Parathyroid adenoma (tissue), 2 donors: ENCODE results near the gene GIMAP1.

Source experiments
- H2AFZ ChIP-seq: fragments of 300-600 bp; sonication (generic); one replicate; pipeline ENCODE4 v1.7.0; 2017; ENCODE audit warnings: antibody characterized with exemption, mild to moderate bottlenecking
- H3K27ac ChIP-seq: fragments of 300-600 bp; sonication (generic); one replicate; pipeline ENCODE4 v1.7.0; 2017
- H3K27me3 ChIP-seq: fragments of 300-600 bp; sonication (generic); one replicate; pipeline ENCODE4 v1.7.0; 2017; ENCODE audit warnings: low read length; ENCODE audit not compliant: control insufficient read depth, insufficient read depth
- H3K36me3 ChIP-seq: fragments of 300-600 bp; sonication (generic); one replicate; pipeline ENCODE4 v1.7.0; 2017; ENCODE audit warnings: low read length; ENCODE audit not compliant: control insufficient read depth, insufficient read depth
- H3K4me1 ChIP-seq: fragments of 300-600 bp; sonication (generic); one replicate; pipeline ENCODE4 v1.7.0; 2017; ENCODE audit warnings: control low read depth
- H3K4me2 ChIP-seq: fragments of 300-600 bp; sonication (generic); one replicate; pipeline ENCODE4 v1.7.0; 2017; ENCODE audit warnings: low read length
- H3K4me3 ChIP-seq: fragments of 300-600 bp; sonication (generic); one replicate; pipeline ENCODE4 v1.7.0; 2017; ENCODE audit warnings: low read depth, low read length
- H3K79me2 ChIP-seq: fragments of 300-600 bp; sonication (generic); one replicate; pipeline ENCODE4 v1.7.0; 2017; ENCODE audit warnings: control low read depth
- H3K9ac ChIP-seq: fragments of 300-600 bp; sonication (generic); one replicate; pipeline ENCODE4 v1.7.0; 2017; ENCODE audit warnings: mild to moderate bottlenecking
- H3K9me3 ChIP-seq: fragments of 300-600 bp; sonication (generic); one replicate; pipeline ENCODE4 v1.7.0; 2017; ENCODE audit warnings: low read length; ENCODE audit not compliant: control insufficient read depth
- TF ChIP-seq, protein P1 (sequence below): fragments of 300-600 bp; sonication (generic); IDR thresholded peaks from one replicate; pipeline ENCODE4 v1.7.0; 2017; ENCODE audit warnings: antibody characterized with exemption, mild to moderate bottlenecking
- donor health status: primary hyperparathyroidism.

Gene GIMAP1

DNA sequence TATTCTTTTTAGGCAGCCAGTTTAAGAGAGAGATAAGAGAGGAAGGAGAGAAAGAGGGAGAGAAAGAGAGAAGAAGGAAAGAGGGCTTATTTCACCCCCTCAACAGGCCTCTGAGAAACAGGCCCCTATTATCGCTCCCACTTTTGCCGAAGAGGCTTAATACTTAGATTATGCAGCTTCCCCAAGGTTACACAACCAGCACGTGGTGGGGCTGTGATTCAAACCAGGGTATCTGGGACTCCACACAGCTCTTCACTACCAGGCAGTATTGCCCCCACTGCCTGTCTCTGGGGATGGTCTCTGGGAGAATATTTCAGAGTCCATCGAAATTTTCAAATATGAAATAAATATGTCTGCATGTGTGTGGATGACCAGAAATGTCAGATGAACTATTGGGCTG is 3.0 kb downstream of the GIMAP1 start:
- Histone ChIP-seq H3K79me2 (no peaks in the 10 kb centered on the region), H3K4me1 (no peaks in the 10 kb centered on the region), H3K9ac (no peak overlapping the region), H3K9me3 (no peaks in the 10 kb centered on the region), H3K4me3 (no peak overlapping the region), H2AFZ (no peak overlapping the region), H3K4me2 (no peak overlapping the region), H3K36me3 (no peaks in the 10 kb centered on the region), H3K27me3 (no peaks in the 10 kb centered on the region), H3K27ac (no peak overlapping the region)
- TF ChIP-seq, protein P1, sequence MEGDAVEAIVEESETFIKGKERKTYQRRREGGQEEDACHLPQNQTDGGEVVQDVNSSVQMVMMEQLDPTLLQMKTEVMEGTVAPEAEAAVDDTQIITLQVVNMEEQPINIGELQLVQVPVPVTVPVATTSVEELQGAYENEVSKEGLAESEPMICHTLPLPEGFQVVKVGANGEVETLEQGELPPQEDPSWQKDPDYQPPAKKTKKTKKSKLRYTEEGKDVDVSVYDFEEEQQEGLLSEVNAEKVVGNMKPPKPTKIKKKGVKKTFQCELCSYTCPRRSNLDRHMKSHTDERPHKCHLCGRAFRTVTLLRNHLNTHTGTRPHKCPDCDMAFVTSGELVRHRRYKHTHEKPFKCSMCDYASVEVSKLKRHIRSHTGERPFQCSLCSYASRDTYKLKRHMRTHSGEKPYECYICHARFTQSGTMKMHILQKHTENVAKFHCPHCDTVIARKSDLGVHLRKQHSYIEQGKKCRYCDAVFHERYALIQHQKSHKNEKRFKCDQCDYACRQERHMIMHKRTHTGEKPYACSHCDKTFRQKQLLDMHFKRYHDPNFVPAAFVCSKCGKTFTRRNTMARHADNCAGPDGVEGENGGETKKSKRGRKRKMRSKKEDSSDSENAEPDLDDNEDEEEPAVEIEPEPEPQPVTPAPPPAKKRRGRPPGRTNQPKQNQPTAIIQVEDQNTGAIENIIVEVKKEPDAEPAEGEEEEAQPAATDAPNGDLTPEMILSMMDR = no peak

DNA sequence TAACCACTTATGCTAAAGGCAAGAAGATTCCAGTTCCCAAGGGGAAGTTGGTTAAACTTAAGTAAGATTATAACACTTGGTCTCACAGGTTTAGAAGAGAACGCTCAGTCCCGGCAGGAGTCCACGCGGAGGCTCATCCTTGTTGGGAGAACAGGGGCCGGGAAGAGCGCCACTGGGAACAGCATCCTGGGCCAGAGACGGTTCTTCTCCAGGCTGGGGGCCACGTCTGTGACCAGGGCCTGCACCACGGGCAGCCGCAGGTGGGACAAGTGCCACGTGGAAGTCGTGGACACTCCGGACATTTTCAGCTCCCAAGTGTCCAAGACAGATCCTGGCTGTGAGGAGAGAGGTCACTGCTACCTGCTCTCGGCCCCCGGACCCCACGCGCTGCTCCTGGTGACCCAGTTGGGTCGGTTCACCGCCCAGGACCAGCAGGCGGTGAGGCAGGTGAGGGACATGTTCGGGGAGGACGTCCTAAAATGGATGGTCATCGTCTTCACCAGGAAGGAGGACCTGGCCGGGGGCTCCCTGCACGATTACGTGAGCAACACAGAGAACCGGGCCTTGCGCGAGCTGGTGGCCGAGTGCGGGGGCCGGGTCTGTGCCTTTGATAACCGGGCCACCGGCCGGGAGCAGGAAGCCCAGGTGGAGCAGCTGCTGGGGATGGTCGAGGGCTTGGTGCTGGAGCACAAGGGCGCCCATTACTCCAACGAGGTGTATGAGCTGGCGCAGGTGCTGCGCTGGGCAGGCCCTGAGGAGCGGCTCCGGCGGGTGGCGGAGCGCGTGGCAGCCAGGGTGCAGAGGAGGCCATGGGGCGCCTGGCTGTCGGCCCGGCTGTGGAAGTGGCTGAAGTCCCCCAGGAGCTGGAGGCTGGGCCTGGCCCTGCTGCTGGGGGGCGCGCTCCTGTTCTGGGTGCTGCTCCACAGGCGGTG is 3.8 kb downstream of the GIMAP1 start:
- Histone ChIP-seq H3K27me3 (no peaks in the 10 kb centered on the region), H3K4me2 (no peak overlapping the region), H3K36me3 (no peaks in the 10 kb centered on the region), H2AFZ (no peak overlapping the region), H3K9me3 (no peaks in the 10 kb centered on the region), H3K27ac (no peak overlapping the region), H3K79me2 (no peaks in the 10 kb centered on the region), H3K9ac (no peak overlapping the region), H3K4me3 (no peak overlapping the region), H3K4me1 (no peaks in the 10 kb centered on the region)
- TF ChIP-seq, protein P1 = no peak

DNA sequence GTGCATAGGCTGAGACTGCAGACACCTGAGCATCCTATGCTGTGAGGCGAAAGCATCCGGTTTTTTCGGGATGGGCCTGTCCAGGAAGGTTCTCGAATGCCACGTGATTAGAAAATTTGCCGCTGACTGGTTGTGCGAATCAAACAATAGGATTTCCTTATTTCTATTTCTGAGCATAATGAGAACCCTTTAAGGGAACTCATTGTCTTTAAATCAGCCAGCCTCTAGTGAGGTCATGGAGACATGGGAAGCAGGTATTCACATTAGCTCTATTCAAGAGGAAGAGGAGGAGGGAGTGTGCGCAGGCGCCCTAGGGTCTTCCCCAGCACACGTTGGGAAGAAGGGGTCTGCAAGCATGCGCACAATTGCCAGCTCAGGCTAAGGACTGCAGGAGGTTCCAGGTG is 5.6 kb downstream of the GIMAP1 start:
- Histone ChIP-seq H3K36me3 (no peaks in the 10 kb centered on the region), H3K4me2 (no peak overlapping the region), H3K27me3 (no peaks in the 10 kb centered on the region), H3K27ac (peak overlapping the region; percentile 29), H2AFZ (no peak overlapping the region), H3K4me3 (no peak overlapping the region), H3K79me2 (no peaks in the 10 kb centered on the region), H3K9me3 (no peaks in the 10 kb centered on the region), H3K4me1 (no peaks in the 10 kb centered on the region), H3K9ac (no peak overlapping the region)
- TF ChIP-seq, protein P1 = no peak

DNA sequence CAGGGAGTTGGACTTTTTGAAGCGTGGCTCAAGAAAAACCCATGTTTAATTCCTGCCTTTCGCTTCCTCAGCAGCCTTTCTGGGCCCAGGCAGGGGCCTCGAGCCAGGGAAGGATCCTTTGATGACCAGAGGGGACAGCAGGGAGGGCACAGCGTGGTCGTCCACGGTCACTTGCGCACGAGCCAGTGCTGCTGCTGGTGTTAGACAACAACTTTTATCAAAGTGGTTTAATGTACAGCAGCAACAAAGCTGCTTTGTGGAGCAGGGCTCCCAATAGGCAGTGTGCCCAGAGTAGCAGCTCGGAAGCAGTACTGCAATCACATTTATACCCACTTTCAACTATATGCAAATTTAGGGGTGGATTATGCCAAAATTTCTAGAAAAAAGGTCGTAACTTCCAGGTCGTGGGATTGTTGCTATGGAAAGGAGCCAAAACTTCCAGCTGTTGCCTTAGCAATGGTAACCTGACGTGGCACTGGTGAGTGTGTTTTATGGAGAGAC is 6.1 kb downstream of the GIMAP1 start:
- Histone ChIP-seq H2AFZ (no peak overlapping the region), H3K36me3 (no peaks in the 10 kb centered on the region), H3K4me1 (no peaks in the 10 kb centered on the region), H3K4me2 (no peak overlapping the region), H3K27me3 (no peaks in the 10 kb centered on the region), H3K9me3 (no peaks in the 10 kb centered on the region), H3K4me3 (no peak overlapping the region), H3K27ac (peak overlapping the region; percentile 29), H3K9ac (no peak overlapping the region), H3K79me2 (no peaks in the 10 kb centered on the region)
- TF ChIP-seq, protein P1 = no peak
